K562 (cell line): Measurements from ENCODE around the gene PPP3CA. TPM values are rescaled to one million over a fixed set of nuclear protein-coding genes. Genes with fewer than 3 reads are reported as not detected.

ENCODE experiments used
- ATAC-seq: fragments of 200-7000 bp; cut with Tn5 transposase; 3 replicates; pipeline ENCODE4 v1.9.1; 2020; ENCODE audit warnings: moderate library complexity
- BruUV-seq: library from RNA; stranded (reverse); fragments of 400-500 nt; replicated peaks from 2 replicates; lab custom pipeline; 2021; lab: Mats Ljungman, UMichigan
- CTCF ChIA-PET: fragments of 300-600 bp; formaldehyde crosslinking; extraction: SDS; loops from one replicate; lab custom pipeline; 2021; ENCODE audit warnings: low intra/inter-chr PET ratio; lab: Yijun Ruan, JAX
- POLR2A ChIA-PET: fragments of 300-600, 350-650 bp; sonication (Branson Sonifier 250); formaldehyde crosslinking; extraction: SDS; loops from one replicate; lab custom pipeline; 2021; ENCODE audit warnings: antibody characterized with exemption, inconsistent platforms; lab: Yijun Ruan, JAX
- DNase-seq, 4 experiments: peaks; one replicate each; pipeline versions ENCODE4 v3.0.0 to v3.0.0-alpha.2; 2011 to 2018; ENCODE audit warnings: low spot score in 3 of 4, mixed read lengths in 3 of 4; ENCODE audit errors: extremely low read depth in 1 of 4
- FAIRE-seq: peaks from 2 replicates; lab custom pipeline; 2011; peaks lifted over from hg19 to GRCh38; lab: Jason Lieb, UNC
- H2AFZ ChIP-seq: 2 replicates; pipeline ENCODE4 v1.6.0; 2011; ENCODE audit warnings: low read depth, low read length, control low read depth, inconsistent platforms
- H3K27ac ChIP-seq: fragments of 200-600 bp; 3 replicates; pipeline ENCODE4 v1.8.0; 2011; ENCODE audit warnings: low read depth, mild to moderate bottlenecking, control low read depth, inconsistent platforms, low read length, moderate library complexity, mixed read lengths; ENCODE audit errors: extremely low read depth
- H3K27me3 ChIP-seq, 2 experiments: fragments of 300-600 bp in 1 of 2; 2 replicates in 1 of 2; 3 replicates in 1 of 2; pipeline versions ENCODE4 v1.6.0 to v1.8.0; 2011; ENCODE audit warnings: inconsistent platforms in 2 of 2, low read length in 2 of 2, mild to moderate bottlenecking in 1 of 2, mixed read lengths in 1 of 2, moderate library complexity in 1 of 2; ENCODE audit not compliant: control insufficient read depth in 2 of 2, insufficient read depth in 2 of 2
- H3K36me3 ChIP-seq: fragments of 300-600 bp; 3 replicates; pipeline ENCODE4 v1.8.0; 2011; ENCODE audit warnings: mild to moderate bottlenecking, low read length, inconsistent platforms; ENCODE audit not compliant: control insufficient read depth, insufficient read depth
- H3K4me1 ChIP-seq, 2 experiments: fragments of 200-600 bp in 1 of 2; replicated peaks in 1 of 2; 2 replicates in 1 of 2; 3 replicates in 1 of 2; pipeline versions ENCODE4 v1.5.1 to v1.8.0; 2011; ENCODE audit warnings: inconsistent platforms in 2 of 2, low read length in 2 of 2, mild to moderate bottlenecking in 1 of 2, mixed read lengths in 1 of 2, moderate library complexity in 1 of 2; ENCODE audit not compliant: control insufficient read depth in 2 of 2, insufficient read depth in 2 of 2
- H3K4me2 ChIP-seq: 2 replicates; pipeline ENCODE4 v1.6.1; 2011; ENCODE audit warnings: low read length, control low read depth, inconsistent platforms, mixed read lengths; ENCODE audit not compliant: insufficient read depth
- H3K4me3 ChIP-seq: fragments of 200-600 bp; sonication (generic), shearing (Covaris generic); 2 replicates; pipeline ENCODE4 v1.5.1; 2016; ENCODE audit warnings: control low read depth, inconsistent platforms
- H3K79me2 ChIP-seq: fragments of 200-600 bp; 3 replicates; pipeline ENCODE4 v1.8.0; 2011; ENCODE audit warnings: low read length, inconsistent platforms; ENCODE audit not compliant: control insufficient read depth, insufficient read depth
- H3K9ac ChIP-seq, 2 experiments: 2 replicates each; pipeline versions ENCODE4 v1.6.0 to v1.6.1; 2011; ENCODE audit warnings: low read depth in 2 of 2, low read length in 2 of 2, control low read depth in 1 of 2, inconsistent platforms in 1 of 2, mild to moderate bottlenecking in 1 of 2, mixed read lengths in 1 of 2; ENCODE audit not compliant: insufficient read depth in 1 of 2
- H3K9me1 ChIP-seq: one replicate; pipeline ENCODE4 v1.6.0; 2011; ENCODE audit warnings: inconsistent platforms, mild to moderate bottlenecking, low read length, moderate library complexity; ENCODE audit not compliant: control insufficient read depth, insufficient read depth
- H3K9me3 ChIP-seq: replicated peaks from 2 replicates; pipeline ENCODE4 v1.5.1; 2011; ENCODE audit warnings: low read depth, low read length, inconsistent platforms; ENCODE audit not compliant: control insufficient read depth, insufficient read depth
- H4K20me1 ChIP-seq: replicated peaks from 2 replicates; pipeline ENCODE4 v1.6.1; 2011; ENCODE audit warnings: low read length, inconsistent platforms, mixed read lengths; ENCODE audit not compliant: control insufficient read depth, insufficient read depth
- GATAD2A ChIP-seq: fragments of 450-650 bp; IDR thresholded peaks from 2 replicates; pipeline ENCODE4 v1.6.1; 2017
- NELFE ChIP-seq: IDR thresholded peaks from 2 replicates; pipeline ENCODE4 v1.6.1; 2011; ENCODE audit warnings: mild to moderate bottlenecking; ENCODE audit not compliant: insufficient read depth, insufficient read length
- NFIC ChIP-seq: fragments of 450-650 bp; IDR thresholded peaks from 2 replicates; pipeline ENCODE4 v1.6.1; 2017; ENCODE audit warnings: mild to moderate bottlenecking, inconsistent platforms
- SLC30A9 ChIP-seq: fragments of 250-450 bp; sonication (Bioruptor Pico); IDR thresholded peaks from 2 replicates; pipeline ENCODE4 v1.8.0; 2022; ENCODE audit warnings: mild to moderate bottlenecking, moderate library complexity
- TCF3 ChIP-seq: sonication (generic); formaldehyde crosslinking; IDR thresholded peaks from 2 replicates; pipeline ENCODE4 v1.4.0; 2020; ENCODE audit warnings: mild to moderate bottlenecking, missing genetic modification reagents
- XRCC3 ChIP-seq: fragments of 450-650 bp; IDR thresholded peaks from 2 replicates; pipeline ENCODE4 v1.6.1; 2017; ENCODE audit warnings: mild to moderate bottlenecking, moderate library complexity
- ZNF408 ChIP-seq: fragments of 250-450 bp; sonication (Bioruptor Pico); IDR thresholded peaks from 2 replicates; pipeline ENCODE4 v1.4.0; 2020; ENCODE audit warnings: low read depth, mild to moderate bottlenecking, moderate library complexity
- WGBS: fragments of 100-300 bp; shearing (Covaris generic); methylation state at CpG from one replicate; pipeline ENCODE4 v1.1.6; 2016; ENCODE audit warnings: low coverage, mixed read lengths; ENCODE audit not compliant: insufficient coverage; ENCODE audit errors: missing lambda C conversion rate; 5-methylcytosine and 5-hydroxymethylcytosine counted together
- in situ Hi-C: fragments of 300-500 bp; cut with MboI; formaldehyde crosslinking; loops from 4 replicates; pipeline ENCODE4 v1.15.0; 2018; ENCODE audit warnings: inconsistent platforms, mixed read lengths
- intact Hi-C: fragments of 100-400 bp; cut with micrococcal nuclease; formaldehyde crosslinking; loops from 2 replicates; pipeline ENCODE4 v1.14.2; 2022
- polyA plus RNA-seq, 8 experiments: library from polyadenylated mRNA; depleted of rRNA in 4 of 8; stranded (reverse) in 5 of 8; unstranded in 3 of 8; fragments of >200 nt; fragmentation: Nextera tagmentation in 2 of 8; fragmentation: Illumina TruSeq in 1 of 8; extraction: Ambion mirVana in 2 of 8; extraction: Trizol in 1 of 8; gene quantifications; 2 replicates each; pipeline versions ENCODE4 v1.2.1 to v1.2.3, GENCODE V29; 2011 to 2014; ENCODE audit warnings: inconsistent platforms in 1 of 8, missing spikeins in 1 of 8
- total RNA-seq, 7 experiments: library from RNA; depleted of rRNA in 6 of 7; stranded (reverse); fragments of >200 nt in 6 of 7; fragmentation: Illumina TruSeq in 2 of 7; extraction: Trizol in 2 of 7; gene quantifications; 2 replicates each; pipeline versions ENCODE4 v1.2.1 to v1.2.3, GENCODE V29; 2011 to 2021; ENCODE audit warnings: low replicate concordance in 1 of 7
- TF ChIP-seq, protein P1 (sequence below): fragments of 450-650 bp; conservative IDR thresholded peaks from 2 replicates; pipeline ENCODE4 v1.6.1; 2016; ENCODE audit warnings: missing genetic modification characterization, low read depth, mild to moderate bottlenecking, control low read depth, missing compliant biosample characterization
- TF ChIP-seq, protein P2 (sequence below): fragments of 250-450 bp; sonication (Bioruptor Pico); IDR thresholded peaks from 2 replicates; pipeline ENCODE4 v1.8.0; 2021; ENCODE audit warnings: moderate library complexity, mild to moderate bottlenecking, inconsistent platforms
- TF ChIP-seq, protein P3 (sequence below): fragments of 450-650 bp; formaldehyde crosslinking; IDR thresholded peaks from 2 replicates; pipeline ENCODE4 v1.4.0; 2020; ENCODE audit warnings: mild to moderate bottlenecking, moderate library complexity

PPP3CA gene
- total and polyA plus RNA-seq, 9 of the 15 experiments (the other 6 are each of a cell fraction or from before 2014, with no cell fraction given): 0.94 to 3.2 (median 1.6) TPM

DNA sequence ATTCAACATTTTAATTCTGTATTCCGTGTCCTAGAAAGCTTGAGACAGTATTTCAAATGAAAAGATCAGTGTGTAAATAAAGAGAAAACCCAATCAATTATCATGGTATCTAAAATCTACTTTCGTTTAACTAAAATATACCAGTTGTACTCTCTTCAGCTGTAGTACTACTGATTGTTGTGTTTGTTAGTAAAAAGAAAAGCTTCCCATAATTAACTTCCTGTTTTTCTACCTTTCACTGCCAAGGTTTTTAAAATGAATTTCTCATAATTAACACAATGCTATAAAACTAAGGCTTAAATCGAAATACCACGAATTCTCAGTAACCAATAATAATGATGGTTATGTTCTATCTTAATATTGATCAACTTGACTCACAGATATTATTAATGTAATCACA is 37.4 kb downstream of the PPP3CA start (continued):
- TF ChIP-seq SLC30A9 (CRISPR knock-in tag): no peak
- TF ChIP-seq, protein P1, sequence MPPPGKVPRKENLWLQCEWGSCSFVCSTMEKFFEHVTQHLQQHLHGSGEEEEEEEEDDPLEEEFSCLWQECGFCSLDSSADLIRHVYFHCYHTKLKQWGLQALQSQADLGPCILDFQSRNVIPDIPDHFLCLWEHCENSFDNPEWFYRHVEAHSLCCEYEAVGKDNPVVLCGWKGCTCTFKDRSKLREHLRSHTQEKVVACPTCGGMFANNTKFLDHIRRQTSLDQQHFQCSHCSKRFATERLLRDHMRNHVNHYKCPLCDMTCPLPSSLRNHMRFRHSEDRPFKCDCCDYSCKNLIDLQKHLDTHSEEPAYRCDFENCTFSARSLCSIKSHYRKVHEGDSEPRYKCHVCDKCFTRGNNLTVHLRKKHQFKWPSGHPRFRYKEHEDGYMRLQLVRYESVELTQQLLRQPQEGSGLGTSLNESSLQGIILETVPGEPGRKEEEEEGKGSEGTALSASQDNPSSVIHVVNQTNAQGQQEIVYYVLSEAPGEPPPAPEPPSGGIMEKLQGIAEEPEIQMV (tag): no peak
- no peak for TF ChIP-seq NELFE
- no peak for TF ChIP-seq XRCC3
- TF ChIP-seq NFIC: no peak
- TF ChIP-seq, protein P2, sequence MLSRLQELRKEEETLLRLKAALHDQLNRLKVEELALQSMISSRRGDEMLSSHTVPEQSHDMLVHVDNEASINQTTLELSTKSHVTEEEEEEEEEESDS: no peak
- no peak for TF ChIP-seq GATAD2A

DNA sequence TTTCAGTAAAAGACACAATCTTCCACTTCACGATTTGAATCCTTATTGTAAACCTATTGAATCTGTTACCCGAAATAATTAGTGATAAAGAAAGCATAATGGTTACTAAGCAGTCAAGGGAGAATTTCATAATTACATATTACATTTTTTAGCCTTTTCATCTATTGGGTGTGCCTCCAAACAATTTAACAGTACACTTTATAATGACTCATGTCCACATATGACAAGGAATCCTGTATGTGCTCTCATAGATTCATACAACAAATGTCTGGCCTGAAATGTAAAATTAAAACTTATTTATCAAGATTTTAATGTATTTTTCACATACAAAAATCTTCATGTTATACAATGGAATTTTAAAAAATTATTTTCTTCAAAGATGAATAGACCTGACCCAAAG is 39.4 kb downstream of the PPP3CA start:
- BruUV-seq: no TSS peak
- no peak overlapping the region for H2AFZ ChIP-seq
- H3K4me1 ChIP-seq: no peaks in the 10 kb centered on the region
- intact Hi-C loops: no loop called here
- no peaks in the 10 kb centered on the region for H4K20me1 ChIP-seq
- in situ Hi-C loops: no loop called here
- H3K4me2 ChIP-seq: no peak overlapping the region
- WGBS: 0% methylated on average over 2 of the region's 2 CpGs
- ATAC-seq: no peak
- ChIA-PET CTCF (no interaction called here), POLR2A (no interaction called here)
- no peak for TF ChIP-seq ZNF408 (CRISPR knock-in tag)
- TF ChIP-seq, protein P3, sequence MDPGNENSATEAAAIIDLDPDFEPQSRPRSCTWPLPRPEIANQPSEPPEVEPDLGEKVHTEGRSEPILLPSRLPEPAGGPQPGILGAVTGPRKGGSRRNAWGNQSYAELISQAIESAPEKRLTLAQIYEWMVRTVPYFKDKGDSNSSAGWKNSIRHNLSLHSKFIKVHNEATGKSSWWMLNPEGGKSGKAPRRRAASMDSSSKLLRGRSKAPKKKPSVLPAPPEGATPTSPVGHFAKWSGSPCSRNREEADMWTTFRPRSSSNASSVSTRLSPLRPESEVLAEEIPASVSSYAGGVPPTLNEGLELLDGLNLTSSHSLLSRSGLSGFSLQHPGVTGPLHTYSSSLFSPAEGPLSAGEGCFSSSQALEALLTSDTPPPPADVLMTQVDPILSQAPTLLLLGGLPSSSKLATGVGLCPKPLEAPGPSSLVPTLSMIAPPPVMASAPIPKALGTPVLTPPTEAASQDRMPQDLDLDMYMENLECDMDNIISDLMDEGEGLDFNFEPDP (CRISPR knock-in tag): no peak
- TF ChIP-seq TCF3: no peak
- FAIRE-seq: no peak
- no peak overlapping the region for H3K9ac ChIP-seq
- H3K27ac ChIP-seq: no peak overlapping the region
- no peaks in the 10 kb centered on the region for H3K27me3 ChIP-seq
- no peak for DNase-seq
- no peaks in the 10 kb centered on the region for H3K79me2 ChIP-seq
- H3K9me3 ChIP-seq: no peaks in the 10 kb centered on the region
- H3K36me3 ChIP-seq: no peaks in the 10 kb centered on the region
- no peak overlapping the region for H3K4me3 ChIP-seq
- H3K9me1 ChIP-seq: no peaks in the 10 kb centered on the region
